OCI-M2 (cell line): ENCODE measurements around the gene SNRNP25.
"Not testable (repeated sequence)": the region's sequence is repeated elsewhere in the genome, so short reads cannot be mapped to it uniquely, and the experiment has no call there.

Source experiments
- DNase-seq: peaks from one replicate; lab custom pipeline; 2025; ENCODE audit not compliant: unreplicated experiment; lab: John Stamatoyannopoulos, UW

The SNRNP25 gene

GRCh38 chr16:41439-42068 lies 12.1 kb upstream of the SNRNP25 start:
- no peak for DNase-seq

- no peak for DNase-seq
Measured at GRCh38 chr16:42069-42457, 11.6 kb upstream of the SNRNP25 start.

- no peak for DNase-seq
Measured at GRCh38 chr16:42691-43090, 10.9 kb upstream of the SNRNP25 start.

GRCh38 chr16:43294-43693 lies 10.3 kb upstream of the SNRNP25 start:
- DNase-seq: no peak

GRCh38 chr16:44655-45054 lies 9.0 kb upstream of the SNRNP25 start:
- no peak for DNase-seq

GRCh38 chr16:45454-45853 lies 8.2 kb upstream of the SNRNP25 start:
- no peak for DNase-seq

GRCh38 chr16:46510-46909 lies 7.1 kb upstream of the SNRNP25 start:
- DNase-seq: not testable (repeated sequence)

GRCh38 chr16:47234-47633 lies 6.4 kb upstream of the SNRNP25 start:
- no peak for DNase-seq

- no peak for DNase-seq
Measured at GRCh38 chr16:50769-51591, 2.6 kb upstream of the SNRNP25 start.

- no peak for DNase-seq
Measured at GRCh38 chr16:54237-54581, 581 bp downstream of the SNRNP25 start.

GRCh38 chr16:55571-56136 lies 2.0 kb downstream of the SNRNP25 start:
- DNase-seq: no peak

- no peak for DNase-seq
Measured at GRCh38 chr16:56231-56927, 2.8 kb downstream of the SNRNP25 start.

GRCh38 chr16:57711-58110 lies 4.1 kb downstream of the SNRNP25 start:
- DNase-seq: no peak

- no peak for DNase-seq
Measured at GRCh38 chr16:58491-59439, 5.1 kb downstream of the SNRNP25 start.

- no peak for DNase-seq
Measured at GRCh38 chr16:59440-60059, 5.9 kb downstream of the SNRNP25 start.

GRCh38 chr16:60166-60565 lies 6.5 kb downstream of the SNRNP25 start:
- DNase-seq: no peak

- DNase-seq: no peak
Measured at GRCh38 chr16:60929-61878, 7.6 kb downstream of the SNRNP25 start.

GRCh38 chr16:61879-62281 lies 8.3 kb downstream of the SNRNP25 start:
- DNase-seq: no peak

GRCh38 chr16:62283-62967 lies 8.8 kb downstream of the SNRNP25 start:
- no peak for DNase-seq
